Measurements from ENCODE around the gene NGDN.

DNA sequence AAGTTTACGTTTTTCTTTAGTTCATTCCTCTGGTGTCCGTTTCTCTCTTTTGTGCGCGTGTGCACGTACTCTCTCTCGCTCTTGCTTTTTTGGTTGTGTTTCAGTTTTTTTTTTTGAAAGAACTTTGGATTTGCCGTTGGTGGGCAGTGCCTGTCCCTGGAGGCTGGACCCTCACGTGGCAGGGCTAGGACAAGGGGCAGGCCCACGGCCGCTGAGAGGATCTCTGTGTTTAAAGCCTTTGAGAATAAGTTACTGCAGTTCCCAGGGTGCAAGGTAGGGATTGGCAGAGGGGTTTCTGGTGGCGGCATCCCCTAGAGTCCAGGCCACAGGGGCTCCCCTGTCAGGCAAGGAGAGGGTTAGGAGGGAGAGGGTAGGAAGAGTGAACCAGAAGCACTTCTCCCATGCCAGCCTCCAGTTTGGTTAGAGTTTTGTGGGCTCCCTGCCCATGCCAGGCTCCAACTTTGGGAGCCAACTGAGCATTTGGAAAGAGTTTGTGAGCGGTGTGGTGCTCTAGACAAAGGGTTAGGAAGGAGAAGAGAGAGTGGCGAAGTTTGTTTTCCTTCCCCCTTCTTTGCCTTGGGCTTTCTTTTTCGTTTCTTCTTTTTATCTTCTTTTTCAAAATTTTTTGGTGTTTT lies 51.5 kb downstream of the NGDN start:
- TF ChIP-seq POLR2A (IDR thresholded peaks at IDR 0.05; ENCODE audit: low read depth, low read length) = no peak
- TF ChIP-seq, protein P1, sequence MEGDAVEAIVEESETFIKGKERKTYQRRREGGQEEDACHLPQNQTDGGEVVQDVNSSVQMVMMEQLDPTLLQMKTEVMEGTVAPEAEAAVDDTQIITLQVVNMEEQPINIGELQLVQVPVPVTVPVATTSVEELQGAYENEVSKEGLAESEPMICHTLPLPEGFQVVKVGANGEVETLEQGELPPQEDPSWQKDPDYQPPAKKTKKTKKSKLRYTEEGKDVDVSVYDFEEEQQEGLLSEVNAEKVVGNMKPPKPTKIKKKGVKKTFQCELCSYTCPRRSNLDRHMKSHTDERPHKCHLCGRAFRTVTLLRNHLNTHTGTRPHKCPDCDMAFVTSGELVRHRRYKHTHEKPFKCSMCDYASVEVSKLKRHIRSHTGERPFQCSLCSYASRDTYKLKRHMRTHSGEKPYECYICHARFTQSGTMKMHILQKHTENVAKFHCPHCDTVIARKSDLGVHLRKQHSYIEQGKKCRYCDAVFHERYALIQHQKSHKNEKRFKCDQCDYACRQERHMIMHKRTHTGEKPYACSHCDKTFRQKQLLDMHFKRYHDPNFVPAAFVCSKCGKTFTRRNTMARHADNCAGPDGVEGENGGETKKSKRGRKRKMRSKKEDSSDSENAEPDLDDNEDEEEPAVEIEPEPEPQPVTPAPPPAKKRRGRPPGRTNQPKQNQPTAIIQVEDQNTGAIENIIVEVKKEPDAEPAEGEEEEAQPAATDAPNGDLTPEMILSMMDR (IDR thresholded peaks at IDR 0.05; ENCODE audit: extremely low read depth in 1 of 2, insufficient read depth in 1 of 2, low read depth in 1 of 2, low read length in 2 of 2) = no peak
- TF ChIP-seq EZH2 (IDR thresholded peaks at IDR 0.05; ENCODE audit: borderline replicate concordance, low read depth, low read length, severe bottlenecking) = no peak
